HG03159 (cell line): ENCODE results near the gene TBX4.
"Not testable (repeated sequence)": the region's sequence is repeated elsewhere in the genome, so short reads cannot be mapped to it uniquely, and the experiment has no call there.

Experiments used
- ATAC-seq: cut with Tn5 transposase; IDR thresholded peaks from one replicate; pipeline ENCODE4 v1.9.1; 2021; ENCODE audit warnings: mild to moderate bottlenecking, moderate library complexity; ENCODE audit not compliant: unreplicated experiment

Gene TBX4

GRCh38 chr17:61496174-61496956 is 44.1 kb downstream of the TBX4 start:
- no peak for ATAC-seq

GRCh38 chr17:61496957-61497653 is 44.9 kb downstream of the TBX4 start:
- ATAC-seq: no peak

GRCh38 chr17:61498042-61498994 is 46.1 kb downstream of the TBX4 start:
- ATAC-seq: no peak

GRCh38 chr17:61499632-61500031 is 47.4 kb downstream of the TBX4 start:
- ATAC-seq: no peak

GRCh38 chr17:61500287-61500686 is 48.1 kb downstream of the TBX4 start:
- no peak for ATAC-seq

- no peak for ATAC-seq
These were observed 50.1 kb downstream of the TBX4 start for GRCh38 chr17:61502292-61502691.

GRCh38 chr17:61503961-61504360 is 51.7 kb downstream of the TBX4 start:
- ATAC-seq: no peak

GRCh38 chr17:61504697-61505096 is 52.5 kb downstream of the TBX4 start:
- ATAC-seq: no peak

GRCh38 chr17:61505846-61506627 is 53.8 kb downstream of the TBX4 start:
- ATAC-seq: no peak

- no peak for ATAC-seq
These were observed 55.3 kb downstream of the TBX4 start for GRCh38 chr17:61507383-61508066.

- no peak for ATAC-seq
These were observed 56.7 kb downstream of the TBX4 start for GRCh38 chr17:61508912-61509311.

- not testable (repeated sequence) for ATAC-seq
These were observed 57.2 kb downstream of the TBX4 start for GRCh38 chr17:61509454-61509853.

- no peak for ATAC-seq
These were observed 58.0 kb downstream of the TBX4 start for GRCh38 chr17:61510237-61510636.

GRCh38 chr17:61510991-61511390 is 58.8 kb downstream of the TBX4 start:
- ATAC-seq: no peak

- no peak for ATAC-seq
These were observed 59.4 kb downstream of the TBX4 start for GRCh38 chr17:61511480-61512182.

- ATAC-seq: no peak
These were observed 62.3 kb downstream of the TBX4 start for GRCh38 chr17:61514491-61514890.

- no peak for ATAC-seq
These were observed 65.0 kb downstream of the TBX4 start for GRCh38 chr17:61517265-61517664.

GRCh38 chr17:61517843-61518606 is 65.8 kb downstream of the TBX4 start:
- ATAC-seq: no peak

- no peak for ATAC-seq
These were observed 66.9 kb downstream of the TBX4 start for GRCh38 chr17:61519139-61519538.
